AG04449 (cell line): Measurements from ENCODE around the gene CHCHD4.

Experiments
- CTCF ChIA-PET: fragments of 350-600 bp; formaldehyde crosslinking; extraction: SDS; loops from one replicate; lab custom pipeline; 2021; ENCODE audit warnings: antibody characterized with exemption; lab: Yijun Ruan, JAX
- POLR2A ChIA-PET: fragments of 400-600, 350-600 bp; formaldehyde crosslinking; extraction: SDS; loops from one replicate; lab custom pipeline; 2020; ENCODE audit warnings: antibody characterized with exemption, inconsistent platforms; lab: Yijun Ruan, JAX
- DNase-seq: peaks from one replicate; pipeline ENCODE4 v3.0.0-alpha.2; 2010; ENCODE audit warnings: low read depth, low spot score
- H3K4me3 ChIP-seq: 2 replicates; pipeline ENCODE4 v1.5.1; 2011; ENCODE audit warnings: low read depth, mild to moderate bottlenecking, control low read depth, low read length
- TF ChIP-seq, protein P1 (sequence below): IDR thresholded peaks from one replicate; pipeline ENCODE4 v1.5.1; 2011; ENCODE audit warnings: mild to moderate bottlenecking, moderate library complexity, low read length, control low read depth, inconsistent platforms; ENCODE audit not compliant: insufficient read depth; ENCODE audit errors: missing control alignments

Gene CHCHD4

DNA sequence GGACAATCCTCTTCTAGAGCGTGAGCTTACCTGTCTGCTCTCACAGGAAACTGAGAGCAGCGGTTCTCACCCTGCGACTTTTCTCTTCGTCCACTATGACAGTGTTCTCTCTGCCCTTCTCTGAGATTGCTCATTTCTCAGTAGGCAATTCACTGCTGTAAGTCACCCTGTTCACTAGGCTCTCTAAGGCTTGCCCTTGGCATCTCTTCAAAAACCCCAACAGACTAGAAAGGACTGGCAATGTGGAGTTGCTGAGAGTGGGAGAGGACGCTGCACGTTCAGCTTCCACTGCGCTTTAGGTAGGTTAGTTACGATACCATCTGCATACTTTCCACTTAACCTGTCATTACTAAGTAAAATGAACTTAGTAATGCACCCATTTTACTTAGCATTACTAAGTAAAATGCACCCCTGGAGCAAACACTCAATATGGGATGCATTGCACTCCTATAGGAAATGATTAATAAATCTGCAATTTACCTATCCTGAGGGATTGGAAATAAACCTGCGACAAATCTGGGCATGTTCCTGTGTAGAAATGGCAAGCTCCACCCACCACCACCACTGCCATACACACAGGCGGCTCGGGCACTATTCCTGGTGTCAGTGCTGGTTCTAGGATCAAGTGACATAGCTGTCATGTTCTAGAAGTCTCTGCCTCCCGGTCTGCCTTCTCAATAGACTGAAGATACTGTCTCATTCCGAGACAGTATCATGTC lies 32.3 kb upstream of the CHCHD4 start:
- ChIA-PET CTCF (interaction anchor here (1.0 to 1.6 kb wide), 3 partner anchors 10 to 311 kb away, joined by 3 to 4 read pairs (median 3); no protein-coding TSS in a partner anchor), POLR2A (no interaction called here)
- TF ChIP-seq, protein P1, sequence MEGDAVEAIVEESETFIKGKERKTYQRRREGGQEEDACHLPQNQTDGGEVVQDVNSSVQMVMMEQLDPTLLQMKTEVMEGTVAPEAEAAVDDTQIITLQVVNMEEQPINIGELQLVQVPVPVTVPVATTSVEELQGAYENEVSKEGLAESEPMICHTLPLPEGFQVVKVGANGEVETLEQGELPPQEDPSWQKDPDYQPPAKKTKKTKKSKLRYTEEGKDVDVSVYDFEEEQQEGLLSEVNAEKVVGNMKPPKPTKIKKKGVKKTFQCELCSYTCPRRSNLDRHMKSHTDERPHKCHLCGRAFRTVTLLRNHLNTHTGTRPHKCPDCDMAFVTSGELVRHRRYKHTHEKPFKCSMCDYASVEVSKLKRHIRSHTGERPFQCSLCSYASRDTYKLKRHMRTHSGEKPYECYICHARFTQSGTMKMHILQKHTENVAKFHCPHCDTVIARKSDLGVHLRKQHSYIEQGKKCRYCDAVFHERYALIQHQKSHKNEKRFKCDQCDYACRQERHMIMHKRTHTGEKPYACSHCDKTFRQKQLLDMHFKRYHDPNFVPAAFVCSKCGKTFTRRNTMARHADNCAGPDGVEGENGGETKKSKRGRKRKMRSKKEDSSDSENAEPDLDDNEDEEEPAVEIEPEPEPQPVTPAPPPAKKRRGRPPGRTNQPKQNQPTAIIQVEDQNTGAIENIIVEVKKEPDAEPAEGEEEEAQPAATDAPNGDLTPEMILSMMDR: no peak
- H3K4me3 ChIP-seq: no peak overlapping the region
- no peak for DNase-seq

DNA sequence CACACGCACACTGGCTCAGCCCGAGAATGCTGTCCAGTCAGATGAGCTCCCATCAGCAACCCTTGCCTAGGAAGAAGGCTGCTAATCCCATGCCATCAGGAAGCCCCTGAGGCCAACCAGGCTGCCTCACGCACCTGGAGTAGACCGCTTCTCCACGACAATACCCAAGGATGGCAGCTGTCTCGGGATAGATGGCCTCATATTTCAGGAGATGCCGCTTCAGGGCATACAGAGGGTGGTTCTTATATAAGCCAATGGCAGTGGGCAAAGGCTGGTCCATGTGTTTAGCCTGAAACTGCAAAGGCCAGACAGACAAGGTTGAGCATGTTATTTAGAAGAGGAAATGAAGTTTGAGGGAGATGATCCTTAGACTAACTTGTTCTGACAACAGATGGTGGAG lies 31.5 kb upstream of the CHCHD4 start:
- CTCF ChIA-PET: interaction anchor here (1.0 to 1.7 kb wide), 2 partner anchors 9 to 10 kb away, joined by 3 to 5 read pairs; no protein-coding TSS in a partner anchor
- DNase-seq: no peak
- no peak overlapping the region for H3K4me3 ChIP-seq
- POLR2A ChIA-PET: no interaction called here
- TF ChIP-seq, protein P1: no peak

DNA sequence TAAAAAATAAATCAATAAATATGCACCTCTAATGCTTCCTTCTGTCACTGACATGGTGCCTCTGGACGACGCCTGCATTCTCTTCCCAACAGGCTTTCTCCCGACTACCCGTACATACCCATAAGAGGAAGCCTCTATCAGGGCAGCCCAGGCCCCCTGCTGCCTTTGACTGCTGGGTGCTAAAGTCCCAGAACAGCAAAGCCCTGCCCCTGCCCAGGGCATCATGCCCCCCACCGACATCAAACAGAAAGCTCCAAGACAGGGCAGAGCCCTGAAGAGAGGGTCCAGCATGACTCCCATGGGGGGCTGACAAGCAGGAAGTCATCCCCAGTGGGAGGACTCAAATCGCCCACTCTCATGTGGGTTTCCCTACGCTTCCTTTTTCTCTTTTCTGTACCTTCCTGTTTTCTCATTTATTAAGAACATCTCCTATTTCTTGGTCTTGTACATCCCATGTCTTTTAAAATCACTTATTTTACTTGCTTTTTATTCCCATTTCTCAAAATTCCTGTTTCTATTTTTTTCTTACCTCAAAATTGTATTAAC lies 30.3 kb upstream of the CHCHD4 start:
- no peak for DNase-seq
- ChIA-PET POLR2A (no interaction called here), CTCF (interaction anchor here (1.0 to 1.7 kb wide), 2 partner anchors 9 to 11 kb away, joined by 3 to 5 read pairs; no protein-coding TSS in a partner anchor)
- no peak overlapping the region for H3K4me3 ChIP-seq
- TF ChIP-seq, protein P1: no peak

DNA sequence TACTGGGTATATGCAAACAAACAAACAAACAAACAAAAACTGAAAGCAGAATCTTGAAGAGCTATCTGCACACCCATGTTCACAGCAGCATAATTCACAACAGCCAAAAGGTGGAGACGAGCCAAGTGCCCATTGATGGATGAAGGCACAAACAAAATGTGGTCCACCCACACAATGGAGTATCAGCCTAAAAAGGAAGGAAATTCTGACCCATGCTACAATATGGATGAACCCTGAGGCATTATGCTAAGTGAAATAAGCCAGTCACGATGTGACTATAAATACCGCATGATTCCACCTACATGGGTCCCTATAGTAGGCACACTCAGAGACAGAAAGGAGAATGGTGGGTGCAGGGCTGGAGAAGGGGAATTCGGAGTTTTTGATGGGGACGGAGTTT lies 29.6 kb upstream of the CHCHD4 start:
- no peak overlapping the region for H3K4me3 ChIP-seq
- POLR2A ChIA-PET: no interaction called here
- TF ChIP-seq, protein P1: no peak
- no peak for DNase-seq
- CTCF ChIA-PET: interaction anchor here (1.7 kb wide), 1 partner anchor 12 kb away, joined by 5 read pairs; no protein-coding TSS in a partner anchor

DNA sequence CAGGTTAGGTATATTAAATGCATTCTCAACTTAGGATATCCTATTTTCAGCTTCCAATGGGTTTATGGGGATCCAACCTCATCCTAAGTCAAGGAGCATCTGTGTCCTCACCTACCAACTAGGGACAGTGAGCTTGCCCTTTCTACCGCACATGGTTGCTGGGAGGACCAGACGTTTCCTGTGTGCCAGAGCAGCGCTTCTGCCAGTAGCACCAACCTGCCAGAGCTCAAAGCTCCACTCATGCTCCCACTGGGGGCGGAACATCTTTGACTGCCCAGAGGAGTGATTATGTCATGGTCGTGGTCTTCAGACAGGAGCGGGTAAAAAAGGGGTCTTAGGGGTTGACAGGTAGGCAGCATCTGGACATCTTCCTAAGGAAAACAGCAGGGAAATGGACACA lies 29.0 kb upstream of the CHCHD4 start:
- TF ChIP-seq, protein P1: no peak
- DNase-seq: no peak
- ChIA-PET POLR2A (no interaction called here), CTCF (interaction anchor here (1.2 kb wide), 2 partner anchors 8 to 496 kb away, joined by 4 to 5 read pairs; no protein-coding TSS in a partner anchor)
- H3K4me3 ChIP-seq: no peak overlapping the region

DNA sequence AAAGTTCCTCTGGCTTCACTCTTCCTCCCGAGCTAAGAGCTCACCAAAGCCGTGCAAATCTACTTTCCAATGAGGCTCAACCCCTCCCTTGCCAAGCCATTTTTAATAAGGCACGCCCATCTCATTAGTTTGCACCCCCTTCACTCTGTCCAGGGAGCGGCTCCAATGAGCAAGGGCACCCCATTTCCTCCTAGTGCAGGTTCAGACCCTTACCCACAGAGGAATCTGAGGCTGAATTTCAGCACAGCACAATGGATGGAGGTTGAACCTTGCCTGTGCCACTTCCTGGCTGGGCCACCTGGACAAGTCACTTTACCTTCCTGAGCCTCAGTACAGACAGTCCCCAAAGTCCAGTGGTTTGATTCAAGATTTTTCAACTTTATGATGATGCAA lies 28.3 kb upstream of the CHCHD4 start:
- TF ChIP-seq, protein P1: no peak
- no peak overlapping the region for H3K4me3 ChIP-seq
- POLR2A ChIA-PET: no interaction called here
- DNase-seq: no peak
- CTCF ChIA-PET: interaction anchor here (0.9 to 1.3 kb wide), 4 partner anchors 9 to 495 kb away, joined by 4 to 5 read pairs (median 4); no protein-coding TSS in a partner anchor
